HCT116 (cell line): Measurements from ENCODE around the gene ABCA3. TPM values are rescaled to one million over a fixed set of nuclear protein-coding genes. Genes with fewer than 3 reads are reported as not detected.

Experiments
- ATAC-seq: fragments of 200-7000 bp; cut with Tn5 transposase; 2 replicates; pipeline ENCODE4 v1.9.1; 2020; ENCODE audit warnings: mild to moderate bottlenecking, moderate library complexity
- BruUV-seq: library from RNA; stranded (reverse); fragments of 400-500 nt; replicated peaks from 2 replicates; lab custom pipeline; 2021; lab: Mats Ljungman, UMichigan
- CTCF ChIA-PET: fragments of 300-600 bp; sonication (Branson Sonifier 250); formaldehyde crosslinking; loops from one replicate; lab custom pipeline; 2021; ENCODE audit warnings: antibody characterized with exemption; lab: Charles Lee
- POLR2A ChIA-PET: fragments of 300-600, 350-600 bp; sonication (Branson Sonifier 250); formaldehyde crosslinking; loops from one replicate; lab custom pipeline; 2021; ENCODE audit warnings: antibody characterized with exemption; lab: Charles Lee
- RAD21 ChIA-PET, 2 experiments: fragments of 300-600 bp; sonication (Branson Sonifier 250); formaldehyde crosslinking; loops; one replicate each; lab custom pipeline; 2023; ENCODE audit warnings: low total read pairs in 2 of 2; ENCODE audit not compliant: uncharacterized antibody in 2 of 2, unreplicated experiment in 2 of 2, low non-redundant PET in 1 of 2; lab: Charles Lee
- DNase-seq: peaks from one replicate; pipeline ENCODE4 v3.0.0-alpha.2; 2010; ENCODE audit warnings: low read depth, low spot score
- H2AFZ ChIP-seq: fragments of 200-600 bp; shearing (Covaris generic), sonication (generic); 2 replicates; pipeline ENCODE4 v1.6.1; 2017; ENCODE audit warnings: low read depth, mixed run types, mixed read lengths, antibody characterized with exemption, low read length; ENCODE audit not compliant: poor library complexity, severe bottlenecking
- H3K27ac ChIP-seq: 2 replicates; pipeline ENCODE4 v1.5.1; 2012; ENCODE audit warnings: low read depth, low read length
- H3K27me3 ChIP-seq: fragments of 200-600 bp; sonication (generic); 2 replicates; pipeline ENCODE4 v1.6.1; 2016; ENCODE audit warnings: mixed run types, low read length, mixed read lengths; ENCODE audit not compliant: insufficient read depth
- H3K36me3 ChIP-seq, 2 experiments: fragments of 200-500 bp in 1 of 2; fragments of 200-600 bp in 1 of 2; sonication (Bioruptor generic) in 1 of 2; sonication (generic) in 1 of 2; 2 replicates each; pipeline versions ENCODE4 v1.5.1 to v1.6.1; 2014 to 2016; ENCODE audit warnings: low read length in 2 of 2, inconsistent platforms in 1 of 2, mixed read lengths in 1 of 2, mixed run types in 1 of 2; ENCODE audit not compliant: insufficient read depth in 2 of 2, control insufficient read depth in 1 of 2
- H3K4me1 ChIP-seq, 2 experiments: fragments of 200-600 bp in 1 of 2; sonication (generic) in 1 of 2; 2 replicates each; pipeline versions ENCODE4 v1.5.1 to v1.6.1; 2012 to 2017; ENCODE audit warnings: low read length in 2 of 2, inconsistent platforms in 1 of 2, mild to moderate bottlenecking in 1 of 2, mixed read lengths in 1 of 2, mixed run types in 1 of 2, moderate library complexity in 1 of 2; ENCODE audit not compliant: insufficient read depth in 2 of 2, control insufficient read depth in 1 of 2
- H3K4me2 ChIP-seq: fragments of 200-600 bp; sonication (generic); 2 replicates; pipeline ENCODE4 v1.6.1; 2017; ENCODE audit warnings: mixed run types, low read length, mixed read lengths
- H3K4me3 ChIP-seq, 2 experiments: fragments of 200-600 bp in 1 of 2; sonication (generic) in 1 of 2; replicated peaks in 1 of 2; 2 replicates each; pipeline ENCODE4 v1.5.1; 2011 to 2016; ENCODE audit warnings: low read length in 2 of 2, control low read depth in 1 of 2, low read depth in 1 of 2, mild to moderate bottlenecking in 1 of 2, mixed read lengths in 1 of 2, mixed run types in 1 of 2
- H3K79me2 ChIP-seq: fragments of 200-600 bp; sonication (generic); 2 replicates; pipeline ENCODE4 v1.6.1; 2017; ENCODE audit warnings: mild to moderate bottlenecking, mixed run types, low read length, moderate library complexity, mixed read lengths; ENCODE audit not compliant: insufficient read depth
- H3K9ac ChIP-seq: fragments of 200-600 bp; sonication (generic); 2 replicates; pipeline ENCODE4 v1.6.1; 2016; ENCODE audit warnings: low read length, mixed read lengths
- H3K9me2 ChIP-seq: fragments of 200-600 bp; sonication (generic), shearing (Covaris generic); 2 replicates; pipeline ENCODE4 v1.6.1; 2017; ENCODE audit warnings: mixed run types, mild to moderate bottlenecking, moderate library complexity; ENCODE audit not compliant: insufficient read depth
- H3K9me3 ChIP-seq, 2 experiments: fragments of 200-500 bp in 1 of 2; fragments of 200-600 bp in 1 of 2; sonication (Bioruptor generic) in 1 of 2; sonication (generic) in 1 of 2; 2 replicates each; pipeline ENCODE4 v1.6.1; 2014 to 2017; ENCODE audit warnings: low read length in 2 of 2, mixed read lengths in 2 of 2, inconsistent platforms in 1 of 2, low read depth in 1 of 2, mild to moderate bottlenecking in 1 of 2, mixed run types in 1 of 2, moderate library complexity in 1 of 2; ENCODE audit not compliant: control insufficient read depth in 1 of 2, insufficient read depth in 1 of 2
- H4K20me1 ChIP-seq: fragments of 200-600 bp; sonication (generic), shearing (Covaris generic); 2 replicates; pipeline ENCODE4 v1.6.1; 2017; ENCODE audit warnings: mixed run types, mild to moderate bottlenecking, moderate library complexity; ENCODE audit not compliant: insufficient read depth
- ATF3 ChIP-seq: IDR thresholded peaks from 2 replicates; pipeline ENCODE4 v1.6.1; 2012
- CBX3 ChIP-seq: IDR thresholded peaks from 2 replicates; pipeline ENCODE4 v1.6.1; 2012; ENCODE audit warnings: low read depth
- ELF1 ChIP-seq: IDR thresholded peaks from 2 replicates; pipeline ENCODE4 v1.6.1; 2012; ENCODE audit warnings: low read depth, borderline replicate concordance
- EZH2 ChIP-seq: fragments of 200-600 bp; sonication (generic); IDR thresholded peaks from 2 replicates; pipeline ENCODE4 v1.6.1; 2017; ENCODE audit warnings: antibody characterized with exemption, mixed run types
- EZH2phosphoT487 ChIP-seq: fragments of 200-600 bp; IDR thresholded peaks from 2 replicates; pipeline ENCODE4 v1.6.1; 2018; ENCODE audit warnings: antibody characterized with exemption, borderline replicate concordance
- FOSL1 ChIP-seq: IDR thresholded peaks from 2 replicates; pipeline ENCODE4 v1.6.1; 2012; ENCODE audit warnings: low read depth
- JUND ChIP-seq: IDR thresholded peaks from 2 replicates; pipeline ENCODE4 v1.6.1; 2012
- POLR2AphosphoS5 ChIP-seq: IDR thresholded peaks from 2 replicates; pipeline ENCODE4 v1.6.1; 2011; ENCODE audit warnings: mild to moderate bottlenecking, low read depth, low read length, moderate library complexity
- YY1 ChIP-seq: IDR thresholded peaks from 2 replicates; pipeline ENCODE4 v1.6.1; 2011; ENCODE audit warnings: low read length, low read depth, moderate library complexity, mild to moderate bottlenecking; ENCODE audit not compliant: insufficient replicate concordance; ENCODE audit errors: extremely low read depth
- ZBTB33 ChIP-seq: IDR thresholded peaks from 2 replicates; pipeline ENCODE4 v1.6.1; 2011; ENCODE audit warnings: mild to moderate bottlenecking, low read length, moderate library complexity; ENCODE audit not compliant: insufficient replicate concordance; ENCODE audit errors: extremely low read depth
- ZNF274 ChIP-seq: fragments of 200-500 bp; sonication (Bioruptor generic); IDR thresholded peaks from 2 replicates; pipeline ENCODE4 v1.6.1; 2014; ENCODE audit warnings: mild to moderate bottlenecking, low read depth, low read length, inconsistent platforms
- intact Hi-C: fragments of 100-400 bp; cut with micrococcal nuclease; formaldehyde crosslinking; loops from 2 replicates; pipeline ENCODE4 v1.10.0; 2022
- total RNA-seq: library from RNA; stranded (reverse); gene quantifications from one replicate; pipeline ENCODE4 v1.2.1, GENCODE V29; 2021; ENCODE audit not compliant: unreplicated experiment
- TF ChIP-seq, protein P1 (sequence below): IDR thresholded peaks from 2 replicates; pipeline ENCODE4 v1.6.1; 2012; ENCODE audit warnings: low read depth

ABCA3 gene
- total RNA-seq, 1 experiment from 2014 or later, result 5.4 TPM

- no peak for TF ChIP-seq ZBTB33
- no peak for TF ChIP-seq POLR2AphosphoS5
- no peak for TF ChIP-seq ELF1
- TF ChIP-seq, protein P1, sequence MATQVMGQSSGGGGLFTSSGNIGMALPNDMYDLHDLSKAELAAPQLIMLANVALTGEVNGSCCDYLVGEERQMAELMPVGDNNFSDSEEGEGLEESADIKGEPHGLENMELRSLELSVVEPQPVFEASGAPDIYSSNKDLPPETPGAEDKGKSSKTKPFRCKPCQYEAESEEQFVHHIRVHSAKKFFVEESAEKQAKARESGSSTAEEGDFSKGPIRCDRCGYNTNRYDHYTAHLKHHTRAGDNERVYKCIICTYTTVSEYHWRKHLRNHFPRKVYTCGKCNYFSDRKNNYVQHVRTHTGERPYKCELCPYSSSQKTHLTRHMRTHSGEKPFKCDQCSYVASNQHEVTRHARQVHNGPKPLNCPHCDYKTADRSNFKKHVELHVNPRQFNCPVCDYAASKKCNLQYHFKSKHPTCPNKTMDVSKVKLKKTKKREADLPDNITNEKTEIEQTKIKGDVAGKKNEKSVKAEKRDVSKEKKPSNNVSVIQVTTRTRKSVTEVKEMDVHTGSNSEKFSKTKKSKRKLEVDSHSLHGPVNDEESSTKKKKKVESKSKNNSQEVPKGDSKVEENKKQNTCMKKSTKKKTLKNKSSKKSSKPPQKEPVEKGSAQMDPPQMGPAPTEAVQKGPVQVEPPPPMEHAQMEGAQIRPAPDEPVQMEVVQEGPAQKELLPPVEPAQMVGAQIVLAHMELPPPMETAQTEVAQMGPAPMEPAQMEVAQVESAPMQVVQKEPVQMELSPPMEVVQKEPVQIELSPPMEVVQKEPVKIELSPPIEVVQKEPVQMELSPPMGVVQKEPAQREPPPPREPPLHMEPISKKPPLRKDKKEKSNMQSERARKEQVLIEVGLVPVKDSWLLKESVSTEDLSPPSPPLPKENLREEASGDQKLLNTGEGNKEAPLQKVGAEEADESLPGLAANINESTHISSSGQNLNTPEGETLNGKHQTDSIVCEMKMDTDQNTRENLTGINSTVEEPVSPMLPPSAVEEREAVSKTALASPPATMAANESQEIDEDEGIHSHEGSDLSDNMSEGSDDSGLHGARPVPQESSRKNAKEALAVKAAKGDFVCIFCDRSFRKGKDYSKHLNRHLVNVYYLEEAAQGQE, result no peak
- TF ChIP-seq, all 23 proteins: peak for 0
Observed at GRCh38 chr16:2337431-2338296, 2.9 kb downstream of the ABCA3 start (continued).

DNA sequence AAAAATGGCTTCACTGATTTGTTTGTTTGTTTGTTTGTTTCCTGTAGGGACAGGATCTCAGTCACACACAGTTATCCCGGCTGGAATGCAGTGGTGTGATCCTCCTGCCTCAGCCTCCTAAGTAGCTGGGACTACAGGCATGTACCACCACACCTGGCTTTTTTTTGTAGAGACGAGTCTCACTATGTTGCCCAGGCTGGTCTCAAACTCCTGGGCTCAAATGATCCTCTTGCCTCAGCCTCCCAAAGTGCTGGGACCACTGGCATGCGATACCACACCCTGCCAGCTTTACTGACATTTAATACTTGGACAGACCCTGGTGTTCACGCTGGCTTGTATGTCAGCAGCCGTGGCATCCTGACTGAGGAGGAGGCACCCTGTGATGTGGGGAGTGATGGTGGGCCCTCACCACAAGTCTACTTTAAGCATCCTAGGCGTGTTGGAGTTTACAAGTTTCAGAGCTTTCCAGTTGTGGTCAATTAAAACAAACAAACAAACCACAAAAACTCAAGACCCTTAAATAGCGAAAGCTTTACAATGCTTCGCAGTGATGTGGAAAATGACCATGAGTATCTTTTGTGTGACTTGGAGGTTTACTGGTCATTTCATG is 5.1 kb downstream of the ABCA3 start:
- no peaks in the 10 kb centered on the region for H3K27me3 ChIP-seq
- ChIA-PET RAD21 (no interaction called here), POLR2A (no interaction called here), CTCF (no interaction called here)
- no TSS peak for BruUV-seq
- no peak for ATAC-seq
- no peak overlapping the region for H3K4me3 ChIP-seq
- TF ChIP-seq ZNF274, result no peak
- TF ChIP-seq FOSL1, result no peak
- no peak for TF ChIP-seq JUND
- TF ChIP-seq ZBTB33, result no peak
- no peak for TF ChIP-seq EZH2phosphoT487
- TF ChIP-seq ATF3, result no peak
- TF ChIP-seq EZH2, result no peak
- no peak for TF ChIP-seq YY1
- TF ChIP-seq CBX3, result no peak
- no peak for TF ChIP-seq ELF1
- H3K9ac ChIP-seq, result no peak overlapping the region
- intact Hi-C loops, result no loop called here
- no peaks in the 10 kb centered on the region for H3K9me2 ChIP-seq
- no peak overlapping the region for H3K27ac ChIP-seq
- H3K79me2 ChIP-seq, result no peaks in the 10 kb centered on the region
- H3K36me3 ChIP-seq, result no peaks in the 10 kb centered on the region
- DNase-seq, result no peak
- H3K4me2 ChIP-seq, result no peak overlapping the region
- H3K9me3 ChIP-seq, result no peaks in the 10 kb centered on the region
- H2AFZ ChIP-seq, result no peak overlapping the region
- peaks cover 10 to 30% of the 10 kb centered on the region in 2 experiments for H3K4me1 ChIP-seq
- H4K20me1 ChIP-seq, result no peaks in the 10 kb centered on the region
